Fibroblast of upper back skin (primary cell): ENCODE measurements around the gene PSMD4.
"Not testable (repeated sequence)": the region's sequence is repeated elsewhere in the genome, so short reads cannot be mapped to it uniquely, and the experiment has no call there.

Source experiments
- DNase-seq: peaks from one replicate; pipeline ENCODE4 v3.0.0-alpha.2; 2013

The PSMD4 gene

GRCh38 chr1:151254217-151255213 is at the start of gene PSMD4:
PSMD4 (plus strand) TSS chr1:151254734; CDS start chr1:151254783, 49 bp downstream.
- peak; percentile 97 for DNase-seq

- not testable (repeated sequence) for DNase-seq
These were observed 49.1 kb upstream of the PSMD4 start for GRCh38 chr1:151205381-151205965.

- peak; percentile 5 for DNase-seq
These were observed 43.7 kb upstream of the PSMD4 start for GRCh38 chr1:151210830-151211229.

GRCh38 chr1:151211972-151212705 is 42.4 kb upstream of the PSMD4 start:
- DNase-seq, result no peak

GRCh38 chr1:151213560-151213959 is 41.0 kb upstream of the PSMD4 start:
- DNase-seq, result no peak

- no peak for DNase-seq
These were observed 32.9 kb upstream of the PSMD4 start for GRCh38 chr1:151221616-151222015.

- no peak for DNase-seq
These were observed 32.4 kb upstream of the PSMD4 start for GRCh38 chr1:151222130-151222529.

GRCh38 chr1:151235235-151235634 is 19.3 kb upstream of the PSMD4 start:
- no peak for DNase-seq

- no peak for DNase-seq
These were observed 16.7 kb upstream of the PSMD4 start for GRCh38 chr1:151237678-151238466.

- peak; percentile 94 for DNase-seq
These were observed 16.1 kb upstream of the PSMD4 start for GRCh38 chr1:151238467-151238739.

- DNase-seq, result no peak
These were observed 12.1 kb upstream of the PSMD4 start for GRCh38 chr1:151242442-151242841.

- no peak for DNase-seq
These were observed 10.8 kb upstream of the PSMD4 start for GRCh38 chr1:151243683-151244216.

GRCh38 chr1:151246786-151247185 is 7.7 kb upstream of the PSMD4 start:
- DNase-seq, result no peak

GRCh38 chr1:151251656-151252470 is 2.7 kb upstream of the PSMD4 start:
- DNase-seq, result peak; percentile 75

- DNase-seq, result no peak
These were observed 847 bp downstream of the PSMD4 start for GRCh38 chr1:151255381-151255780.

- DNase-seq, result no peak
These were observed 4.8 kb downstream of the PSMD4 start for GRCh38 chr1:151259351-151259750.

- no peak for DNase-seq
These were observed 11.1 kb downstream of the PSMD4 start for GRCh38 chr1:151265446-151266236.

- no peak for DNase-seq
These were observed 11.8 kb downstream of the PSMD4 start for GRCh38 chr1:151266315-151266714.

GRCh38 chr1:151266821-151267220 is 12.3 kb downstream of the PSMD4 start:
- DNase-seq, result no peak

- no peak for DNase-seq
These were observed 13.2 kb downstream of the PSMD4 start for GRCh38 chr1:151267760-151268159.
